HG03159 (cell line): ENCODE data around the gene GRID1.

Experiments used
- ATAC-seq: cut with Tn5 transposase; IDR thresholded peaks from one replicate; pipeline ENCODE4 v1.9.1; 2021; ENCODE audit warnings: mild to moderate bottlenecking, moderate library complexity; ENCODE audit not compliant: unreplicated experiment

The GRID1 gene

DNA sequence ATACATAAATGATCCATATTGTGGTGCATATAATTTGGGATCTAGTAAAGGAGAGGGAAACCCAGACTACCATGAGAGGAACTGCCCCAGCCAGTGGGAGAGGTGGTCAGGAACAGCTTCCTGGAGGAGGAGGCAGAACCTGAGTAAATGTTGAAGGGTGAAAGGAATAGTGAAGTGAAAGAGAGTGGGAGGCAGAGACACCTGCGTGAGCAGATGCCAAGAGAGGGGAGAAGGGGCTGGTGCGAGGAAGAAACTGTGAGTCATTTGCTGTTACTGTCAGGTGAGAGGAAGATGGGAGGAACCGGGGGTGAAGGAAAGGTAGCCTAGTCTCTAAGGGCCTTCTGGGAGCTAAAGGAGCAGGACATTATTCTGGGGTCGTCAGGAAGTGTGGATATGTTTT lies 294.8 kb downstream of the GRID1 start:
- no peak for ATAC-seq

DNA sequence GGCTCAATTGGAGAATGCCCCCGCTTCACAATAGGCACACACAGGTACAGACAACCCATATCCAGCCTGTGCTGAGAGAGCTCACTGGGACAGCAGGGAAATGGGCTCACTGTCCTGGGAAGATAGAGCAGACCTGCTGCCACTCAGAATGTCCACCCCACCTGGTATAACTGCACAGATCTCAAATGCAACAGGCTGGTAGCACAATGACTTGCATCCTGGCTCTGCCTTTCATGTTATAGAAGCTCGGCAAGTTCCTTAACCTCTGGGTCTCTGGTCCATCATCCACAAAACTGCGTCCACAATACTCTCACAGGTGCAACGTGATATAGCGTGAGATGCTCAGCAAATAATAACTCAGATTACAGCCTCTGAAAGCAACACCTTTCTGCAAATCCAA lies 295.4 kb downstream of the GRID1 start:
- ATAC-seq = no peak

GRCh38 chr10:86070278-86070677 lies 296.3 kb downstream of the GRID1 start:
- ATAC-seq = no peak

DNA sequence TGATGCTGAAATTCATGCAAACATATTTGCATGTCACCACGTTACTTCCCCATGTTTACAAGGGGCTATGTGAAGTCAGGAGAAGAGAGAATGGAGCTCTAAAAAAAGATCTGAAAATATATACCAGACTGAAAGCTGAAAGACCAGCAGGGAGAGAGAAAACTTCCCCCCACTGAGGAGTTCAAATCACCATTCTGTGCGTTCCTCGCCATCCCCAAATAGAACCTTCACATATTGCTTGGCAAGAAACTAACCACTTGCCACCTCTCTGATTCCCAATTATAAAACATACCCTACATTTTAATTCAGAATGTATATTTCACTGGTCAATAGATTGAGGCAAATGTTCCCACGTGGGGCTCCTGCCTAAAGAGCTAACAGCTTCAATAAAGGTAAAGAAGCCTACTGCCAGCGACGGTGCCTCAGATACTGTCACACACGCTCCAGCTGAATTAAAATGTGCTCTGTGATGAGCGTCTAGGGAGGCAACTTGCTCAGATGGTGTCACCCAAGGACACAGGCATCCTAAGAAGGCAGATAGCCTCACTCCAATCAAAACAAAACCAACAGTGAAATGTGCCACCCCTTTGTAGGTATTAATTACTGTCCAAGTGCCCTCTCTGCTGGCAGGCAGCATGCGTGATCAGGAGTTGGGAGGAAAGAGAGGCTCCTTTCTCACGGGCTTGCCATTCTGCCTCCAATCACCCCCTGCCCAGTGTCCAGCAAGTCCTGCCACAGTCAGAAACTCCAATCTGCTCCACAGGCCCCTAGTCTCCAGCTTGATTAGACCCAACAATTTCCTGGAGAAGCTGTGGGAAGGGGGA lies 298.2 kb downstream of the GRID1 start:
- ATAC-seq = no peak

DNA sequence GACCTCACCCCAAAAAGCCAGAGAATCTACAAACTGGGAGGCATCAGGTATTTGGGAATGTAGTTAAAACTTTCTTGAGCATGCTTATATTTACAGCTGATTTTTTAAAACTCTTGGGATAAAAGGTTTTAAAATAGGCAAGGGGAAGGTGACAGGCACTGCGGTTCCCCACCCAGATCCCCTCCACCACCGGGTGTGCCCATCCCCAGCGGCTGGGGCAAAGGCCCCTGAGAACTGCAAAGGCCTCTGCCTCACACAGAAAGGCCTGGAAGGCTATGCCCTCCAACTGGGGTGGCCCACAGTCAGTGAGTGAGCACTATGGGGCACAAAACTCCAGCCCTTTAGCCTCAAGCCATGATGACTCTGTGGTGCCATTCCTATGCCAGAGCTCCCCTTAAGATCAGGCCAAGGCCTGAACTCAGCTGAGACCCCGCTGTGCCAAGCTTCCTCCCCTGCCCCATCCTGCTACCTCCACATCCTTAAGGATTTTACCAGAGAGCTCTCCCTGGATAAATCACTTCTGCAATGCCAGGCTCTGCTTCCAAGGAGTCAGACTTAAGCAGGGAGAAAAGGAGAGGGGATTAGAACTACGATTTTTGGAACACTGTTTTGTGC lies 299.1 kb downstream of the GRID1 start:
- no peak for ATAC-seq

GRCh38 chr10:86066696-86067095 lies 299.9 kb downstream of the GRID1 start:
- ATAC-seq = no peak

GRCh38 chr10:86065711-86066251 lies 300.8 kb downstream of the GRID1 start:
- ATAC-seq = no peak

- no peak for ATAC-seq
These were observed 301.5 kb downstream of the GRID1 start for GRCh38 chr10:86064931-86065662.

DNA sequence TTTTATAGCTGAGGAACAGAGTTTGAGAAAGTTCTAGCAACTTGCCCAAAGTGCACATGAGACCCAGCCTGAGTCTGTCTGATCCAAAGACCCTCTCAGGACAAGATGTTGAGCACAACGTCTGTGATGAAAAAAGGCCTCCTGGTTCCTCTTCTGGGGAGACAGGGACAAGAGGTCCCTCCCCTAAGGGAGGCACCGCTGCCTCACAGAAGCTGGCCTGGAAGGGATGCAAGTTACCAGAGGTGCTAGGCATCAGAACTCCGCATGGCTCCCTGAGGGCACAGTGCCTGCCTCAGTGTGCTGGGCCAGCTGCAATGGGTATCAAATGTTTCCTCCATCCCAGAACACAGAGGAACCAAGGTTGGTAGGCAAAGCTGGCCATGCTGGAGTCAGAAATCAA lies 302.4 kb downstream of the GRID1 start:
- no peak for ATAC-seq

DNA sequence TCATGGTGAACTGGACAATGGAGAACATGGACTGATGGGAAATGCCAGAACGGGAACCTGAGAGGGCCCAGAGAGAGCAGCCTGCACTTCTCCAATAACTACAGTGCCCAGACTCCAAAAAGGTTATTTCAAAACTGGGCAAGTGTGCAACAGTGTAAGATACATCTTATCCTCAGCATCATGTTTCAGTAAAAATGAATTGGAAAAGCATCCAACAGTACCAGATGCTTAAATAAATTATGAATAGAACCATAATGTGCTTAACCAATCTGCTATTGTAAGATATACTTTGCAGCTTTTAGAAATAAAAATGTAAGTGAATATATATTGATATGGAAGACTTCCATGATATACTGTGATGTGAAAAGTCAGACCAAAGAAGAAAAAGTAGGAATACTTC lies 303.3 kb downstream of the GRID1 start:
- ATAC-seq = no peak

- no peak for ATAC-seq
These were observed 303.9 kb downstream of the GRID1 start for GRCh38 chr10:86062647-86063145.

- ATAC-seq = no peak
These were observed 304.4 kb downstream of the GRID1 start for GRCh38 chr10:86062198-86062550.

- no peak for ATAC-seq
These were observed 305.1 kb downstream of the GRID1 start for GRCh38 chr10:86061278-86062197.

- ATAC-seq = no peak
These were observed 306.0 kb downstream of the GRID1 start for GRCh38 chr10:86060386-86061277.

DNA sequence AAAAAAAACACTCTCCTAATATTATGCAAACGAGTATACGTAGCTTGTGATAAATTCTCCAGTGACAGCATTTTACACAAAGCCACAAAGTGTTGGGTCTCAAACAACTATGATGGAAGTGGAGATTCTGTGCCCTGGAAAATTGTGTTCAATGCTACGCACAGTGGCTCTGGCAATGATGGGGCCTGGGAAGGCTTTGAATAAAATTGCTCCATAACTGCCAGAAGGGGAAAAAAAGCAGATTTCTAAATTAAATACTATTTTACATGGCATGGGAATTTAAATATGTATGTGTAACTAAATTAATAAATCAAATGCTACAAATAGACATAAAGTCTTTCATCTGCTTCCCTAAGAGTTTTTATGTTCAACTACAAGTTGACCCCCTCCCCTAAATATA lies 306.7 kb downstream of the GRID1 start:
- ATAC-seq = no peak

DNA sequence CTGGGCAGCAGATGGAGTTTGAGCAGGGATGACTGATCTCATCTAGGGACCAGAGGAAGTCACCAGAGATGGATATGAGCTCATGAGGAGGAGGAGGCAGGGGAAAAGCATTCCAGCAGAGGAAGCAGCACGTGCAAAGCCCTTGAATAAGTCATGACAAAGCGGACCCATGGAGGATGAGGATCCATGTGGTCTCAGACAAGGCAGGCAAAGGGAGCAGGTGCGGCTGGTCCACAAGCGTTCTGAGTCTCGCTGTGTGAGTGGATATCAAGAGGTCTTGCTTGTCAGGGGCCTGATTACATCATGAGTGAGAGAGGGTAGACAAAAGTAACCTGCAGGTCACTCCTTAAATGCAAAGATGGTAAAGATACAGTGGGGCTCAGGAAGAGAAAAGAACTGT lies 307.6 kb downstream of the GRID1 start:
- no peak for ATAC-seq

DNA sequence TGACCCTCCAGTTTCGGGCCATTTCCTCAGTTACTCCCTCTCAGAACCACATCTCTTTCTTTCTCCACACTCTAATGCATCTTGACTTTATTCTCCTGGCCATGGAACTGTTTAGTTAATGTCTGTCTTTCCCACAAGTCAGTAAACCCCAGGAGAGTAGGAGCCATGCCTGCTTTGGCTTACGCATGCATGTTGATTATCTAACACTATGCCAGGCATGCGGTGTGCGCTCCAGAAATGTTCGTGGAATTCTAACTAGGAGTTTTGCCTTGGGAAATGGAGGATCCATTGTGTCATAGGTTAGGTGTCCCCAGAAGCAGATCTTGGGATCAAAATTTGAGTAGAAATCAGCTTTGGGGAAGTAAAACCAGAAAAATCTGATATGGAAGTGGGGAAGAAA lies 308.9 kb downstream of the GRID1 start:
- ATAC-seq = no peak

- ATAC-seq = no peak
These were observed 309.9 kb downstream of the GRID1 start for GRCh38 chr10:86056672-86057071.

DNA sequence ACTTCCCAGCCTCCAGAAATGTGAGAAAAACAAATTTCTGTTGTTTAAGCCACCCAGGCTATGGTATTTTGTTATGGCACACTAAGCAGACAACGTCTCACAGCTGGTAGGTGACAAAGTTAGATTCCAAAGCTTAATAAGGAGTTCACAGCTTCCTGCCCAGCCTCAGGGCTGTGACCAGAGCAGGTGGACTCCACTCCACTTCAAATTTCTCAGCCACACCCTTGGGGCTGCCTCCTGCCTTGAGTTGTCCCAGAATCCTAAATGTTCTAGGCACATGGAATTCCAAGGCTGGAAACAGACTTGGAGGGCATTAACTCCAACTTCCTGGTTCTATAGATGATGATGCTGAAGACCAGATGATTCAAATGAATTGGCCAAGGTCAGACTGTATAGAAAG lies 310.7 kb downstream of the GRID1 start:
- ATAC-seq = no peak

- no peak for ATAC-seq
These were observed 312.9 kb downstream of the GRID1 start for GRCh38 chr10:86053675-86054074.
